Lower leg skin (tissue), 3 donors: ENCODE results near the gene TMEM62.

Source experiments
- CTCF ChIP-seq, 3 donors: fragments of 450-650 bp; IDR thresholded peaks; one replicate each; pipeline ENCODE4 v1.5.1; 2016; ENCODE audit warnings: antibody characterized with exemption in 3 of 3, mild to moderate bottlenecking in 3 of 3, moderate library complexity in 2 of 3
- POLR2A ChIP-seq, 2 donors: fragments of 450-650 bp; IDR thresholded peaks; one replicate each; pipeline ENCODE4 v1.6.1; 2016 to 2017; ENCODE audit warnings: antibody characterized with exemption in 2 of 2, mild to moderate bottlenecking in 1 of 2, moderate library complexity in 1 of 2

DNA sequence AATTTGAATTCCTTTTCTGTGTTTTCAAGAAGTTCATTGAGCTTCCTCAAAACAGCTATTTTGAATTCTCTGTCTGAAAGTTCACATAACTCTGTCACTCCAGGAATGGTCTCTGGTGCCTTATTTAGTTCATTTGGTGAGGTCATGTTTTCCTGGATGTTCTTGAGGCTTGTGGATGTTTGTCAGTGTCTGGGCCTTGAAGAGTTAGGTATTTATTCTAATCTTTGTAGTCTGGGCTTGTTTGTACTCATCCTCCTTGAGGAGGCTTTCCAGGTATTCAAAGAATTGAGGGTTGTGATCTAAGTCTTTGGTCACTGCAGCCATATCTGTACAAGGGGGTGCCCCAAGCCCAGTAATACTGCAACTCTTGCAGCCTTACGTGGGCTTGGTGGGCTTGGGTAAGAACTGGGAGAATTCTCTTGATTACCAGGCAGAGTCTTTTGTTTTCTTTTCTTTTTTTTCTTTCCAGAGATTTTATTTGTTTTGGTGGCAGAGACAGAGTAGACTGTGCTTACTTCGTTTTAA, 32.5 kb downstream of the TMEM62 start:
- TF ChIP-seq CTCF (IDR thresholded peaks at IDR 0.05) (no peak), POLR2A (IDR thresholded peaks at IDR 0.05) (no peak)
